HG02840 (cell line): ENCODE data around the gene RMDN2.

ENCODE experiments used
- ATAC-seq: cut with Tn5 transposase; IDR thresholded peaks from one replicate; pipeline ENCODE4 v1.9.1; 2021; ENCODE audit warnings: mild to moderate bottlenecking, moderate library complexity, moderate number of reproducible peaks; ENCODE audit not compliant: unreplicated experiment, low FRiP score

Gene RMDN2

DNA sequence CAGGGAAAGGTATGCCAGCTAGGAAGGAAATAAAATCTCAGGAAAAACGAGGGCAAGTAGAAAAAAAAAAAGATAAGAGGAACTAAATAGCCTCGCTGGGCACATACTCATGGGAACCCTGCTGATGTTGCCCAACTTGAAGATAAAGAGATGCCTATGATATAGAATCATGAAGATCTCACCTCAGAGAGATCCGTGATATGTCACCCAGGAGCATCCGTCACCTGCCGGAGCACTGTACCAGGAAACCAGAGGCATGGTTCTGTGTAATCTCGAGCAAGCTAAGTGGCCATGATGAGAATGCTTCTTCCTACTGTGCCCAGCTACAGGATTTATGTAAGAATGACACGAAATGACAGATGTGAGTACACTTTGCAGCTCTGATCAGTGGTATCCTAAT, 110.9 kb downstream of the RMDN2 start:
- ATAC-seq: no peak

GRCh38 chr2:38037325-38037724, 112.2 kb downstream of the RMDN2 start:
- no peak for ATAC-seq

DNA sequence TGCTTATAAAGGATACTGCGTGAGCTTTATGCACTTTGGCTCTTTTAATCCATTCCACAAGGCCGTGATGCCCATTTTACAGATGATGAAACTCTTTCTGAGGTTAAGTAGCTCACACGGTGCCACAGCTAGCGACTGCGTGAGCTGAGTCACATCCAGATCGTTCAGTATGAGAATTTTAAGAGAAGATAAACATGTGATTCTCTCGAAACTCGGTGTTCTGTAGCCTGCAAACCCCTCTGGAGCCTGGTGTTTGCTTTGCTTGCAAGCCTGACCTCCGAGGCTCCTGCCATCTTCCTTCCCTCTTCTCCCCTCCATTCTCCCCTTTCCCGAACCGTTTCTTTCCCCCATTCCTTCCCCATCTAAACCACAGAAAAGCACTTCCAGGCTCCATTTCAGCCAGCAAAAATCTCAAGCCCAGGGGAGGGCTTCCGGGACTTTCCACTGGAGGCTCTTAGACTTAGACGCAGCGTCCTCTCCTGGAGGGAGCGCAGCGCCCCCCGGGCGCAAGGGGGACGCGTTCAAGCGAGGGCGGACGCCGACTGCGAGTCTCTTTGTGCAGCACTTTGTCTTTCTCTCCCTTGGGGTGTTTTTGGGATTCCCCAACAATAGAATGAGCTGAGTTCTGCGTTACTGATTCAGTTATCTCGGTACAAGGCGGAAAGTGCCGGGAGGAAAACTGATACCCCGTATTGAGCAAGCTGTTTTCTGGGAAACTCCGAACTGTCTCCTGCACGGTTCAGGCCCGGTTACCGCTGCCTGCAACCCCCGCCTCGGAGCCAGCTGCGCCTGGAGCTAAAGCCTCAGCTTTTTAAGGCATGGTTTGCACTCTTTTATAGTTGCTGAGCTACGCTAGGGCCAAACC, 112.9 kb downstream of the RMDN2 start:
- peak; percentile 76 for ATAC-seq

DNA sequence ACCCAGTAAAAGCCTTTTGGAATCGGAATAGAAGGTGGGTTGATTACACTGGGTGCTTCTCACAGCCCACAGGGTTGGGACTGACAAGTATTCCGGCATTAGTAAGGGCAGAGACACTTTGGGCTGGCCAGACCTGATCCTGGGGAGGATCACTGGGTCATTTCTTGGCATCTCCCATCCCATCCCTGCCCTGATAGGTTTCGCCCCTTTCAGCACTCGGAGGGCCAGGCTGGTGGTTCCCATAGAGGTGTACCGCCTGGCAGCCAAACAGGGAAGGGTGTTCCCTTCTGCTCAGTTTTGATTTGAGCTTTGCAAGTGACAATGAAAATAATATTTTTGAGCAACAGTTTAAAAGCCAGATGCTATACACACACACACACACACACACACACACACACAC, 113.6 kb downstream of the RMDN2 start:
- ATAC-seq: no peak

DNA sequence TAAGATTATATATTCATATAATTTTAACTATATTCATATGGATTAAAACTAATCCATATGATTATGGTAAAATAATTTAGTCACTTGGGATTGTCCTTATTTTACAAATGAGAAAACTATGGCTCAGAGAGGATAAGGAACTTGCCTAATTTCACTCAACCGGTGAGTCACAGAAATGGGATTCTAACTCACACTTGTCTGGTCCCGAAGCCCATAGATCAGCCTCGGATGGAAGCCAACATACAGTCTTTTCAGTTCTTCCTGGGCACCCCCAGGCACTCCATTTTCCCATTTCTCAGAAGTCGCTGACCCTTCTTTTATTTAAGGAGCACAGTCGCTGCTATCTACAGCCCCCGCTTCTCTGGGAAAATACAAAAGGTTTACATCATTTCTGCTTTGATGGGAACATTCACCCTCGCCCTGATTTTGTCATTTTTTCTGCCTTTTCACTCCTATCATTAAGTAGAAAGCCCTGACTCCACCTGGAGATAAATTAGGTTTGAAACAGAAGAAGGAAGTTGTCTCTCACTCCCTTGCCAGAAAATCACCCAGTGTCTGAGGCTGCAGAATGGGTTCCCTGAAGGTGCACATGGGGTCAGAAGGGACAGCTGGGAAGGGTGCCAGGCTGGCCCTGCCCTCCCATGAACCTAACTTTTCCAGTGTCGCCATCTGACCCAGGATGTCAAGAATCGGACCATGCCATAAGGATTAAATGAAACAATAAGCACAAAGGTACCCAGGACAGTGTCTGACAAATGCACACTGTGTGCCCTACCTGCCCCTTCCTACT, 114.2 kb downstream of the RMDN2 start:
- no peak for ATAC-seq

- ATAC-seq: no peak
Measured at GRCh38 chr2:38045811-38046210, 120.7 kb downstream of the RMDN2 start.

DNA sequence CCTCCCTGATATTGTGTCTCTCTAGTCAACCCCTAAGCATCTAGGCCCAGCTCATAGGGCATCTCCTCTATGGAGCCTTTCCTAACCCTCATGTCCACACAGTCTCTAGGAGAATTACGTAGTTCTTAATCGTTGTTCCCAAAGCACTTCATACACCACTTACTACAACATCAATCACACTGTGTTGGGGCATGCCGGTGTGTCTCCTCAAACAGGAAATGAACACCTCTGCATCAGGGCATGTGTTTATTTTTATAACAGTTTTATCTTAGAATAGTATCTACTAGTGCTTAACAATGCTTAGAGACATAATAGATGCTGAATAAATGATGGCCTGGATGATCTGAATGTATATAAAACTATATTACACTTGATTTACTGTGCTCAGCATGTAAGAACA, 131.1 kb downstream of the RMDN2 start:
- ATAC-seq: no peak

- ATAC-seq: no peak
Measured at GRCh38 chr2:38057651-38058410, 132.7 kb downstream of the RMDN2 start.

GRCh38 chr2:38060236-38061018, 135.3 kb downstream of the RMDN2 start:
- ATAC-seq: no peak

DNA sequence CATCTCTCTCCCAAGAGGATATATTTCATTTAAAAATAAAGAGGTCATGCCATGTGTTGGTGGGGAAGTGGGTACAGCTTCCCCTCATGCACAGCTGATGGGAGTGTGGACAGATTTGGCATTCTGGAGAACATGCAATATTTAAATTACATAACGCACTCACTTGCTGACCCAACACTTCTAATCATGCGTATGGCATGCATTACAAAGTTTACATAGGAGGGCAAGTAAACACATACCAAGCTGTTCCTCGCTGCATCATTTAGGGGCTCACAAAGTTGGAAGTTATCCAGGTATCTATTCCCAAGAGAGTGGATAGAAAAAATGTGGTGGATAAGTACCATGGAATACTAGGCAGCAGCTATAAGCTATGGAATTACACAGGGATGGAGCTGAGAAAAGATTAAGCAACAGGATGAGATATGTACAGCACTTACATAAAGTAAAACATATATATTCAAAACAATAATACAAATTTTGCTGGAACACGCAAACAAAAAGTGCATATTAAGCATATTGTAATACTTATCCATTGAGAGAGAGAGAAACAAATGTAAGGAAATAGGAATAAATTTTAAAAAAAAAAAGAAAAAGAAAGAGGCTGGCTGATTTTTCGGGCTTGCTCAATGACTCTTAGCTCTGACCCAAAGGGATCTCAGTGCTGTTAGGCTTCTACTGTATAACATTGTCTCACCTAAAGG, 139.9 kb downstream of the RMDN2 start:
- ATAC-seq: no peak

DNA sequence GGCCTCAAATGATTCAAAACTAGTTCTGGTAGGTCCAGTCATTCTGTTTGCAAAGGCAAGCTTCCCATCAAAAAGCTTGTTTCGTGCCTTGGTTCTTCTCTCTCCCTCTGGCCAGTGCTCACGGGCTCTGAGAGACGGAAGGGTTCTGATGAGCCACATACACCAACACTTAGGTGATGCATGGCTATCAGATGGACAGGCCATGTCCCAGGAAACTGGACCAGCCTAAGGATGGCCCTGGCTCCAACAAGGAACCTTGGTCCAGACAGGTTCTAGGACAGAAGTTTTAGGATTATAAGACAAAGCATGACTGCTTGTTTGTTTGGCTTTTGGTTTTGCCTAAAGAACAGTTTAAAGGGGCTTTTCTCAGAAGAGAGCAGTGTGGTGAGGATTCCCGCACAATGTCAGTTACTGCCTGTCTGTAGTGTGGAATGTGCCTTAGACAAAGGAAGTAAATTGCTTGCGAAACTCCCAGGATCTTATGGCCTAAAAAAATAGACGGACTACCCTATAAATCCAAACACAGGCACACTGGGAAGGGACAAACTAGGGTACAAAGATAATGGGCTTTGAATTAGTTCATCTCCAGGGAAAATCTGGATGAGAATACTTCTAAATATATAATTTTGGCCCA, 140.5 kb downstream of the RMDN2 start:
- ATAC-seq: no peak

DNA sequence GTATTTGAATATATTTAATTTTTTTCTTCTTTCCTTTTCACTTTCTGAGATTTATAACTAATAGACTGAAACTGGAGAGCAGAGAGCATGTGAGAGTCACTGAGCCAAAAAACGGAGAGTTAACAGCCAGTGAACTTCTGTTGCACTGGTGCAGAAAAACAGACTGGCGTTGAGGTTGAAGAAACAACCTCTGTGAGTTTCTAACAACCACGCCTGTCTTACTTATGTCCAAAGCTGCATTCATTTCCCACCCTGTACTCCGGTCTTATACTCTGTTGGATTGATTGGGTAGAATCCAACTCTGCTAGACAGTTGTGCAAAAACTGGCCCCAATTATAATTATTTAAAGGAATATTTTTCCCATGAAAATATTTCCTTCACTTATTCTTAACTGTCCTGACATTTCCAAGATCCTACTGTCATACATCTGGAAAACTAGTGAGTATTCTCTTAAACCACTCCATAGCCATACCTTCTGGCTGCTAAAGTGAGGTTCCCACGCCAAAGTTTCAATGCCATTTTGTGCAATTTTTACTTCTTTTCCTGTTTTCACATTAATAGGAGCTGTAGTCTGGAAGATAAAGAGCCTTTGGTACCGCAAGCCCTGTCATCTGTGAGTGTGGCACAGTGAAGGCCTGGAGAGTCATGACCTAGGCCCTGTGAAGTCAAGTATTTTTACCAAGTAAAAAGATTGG, 141.5 kb downstream of the RMDN2 start:
- ATAC-seq: no peak
